BLaER1 (cell line): ENCODE measurements around the gene ALOX15.
"Not testable (repeated sequence)": the region's sequence is repeated elsewhere in the genome, so short reads cannot be mapped to it uniquely, and the experiment has no call there.

Source experiments
- H3K27ac ChIP-seq: shearing (Covaris generic); formaldehyde crosslinking; 2 replicates; pipeline ENCODE4 v1.8.1; 2022
- H3K27me3 ChIP-seq: shearing (Covaris generic); formaldehyde crosslinking; 2 replicates; pipeline ENCODE4 v1.8.1; 2022
- H3K36me3 ChIP-seq: shearing (Covaris generic); formaldehyde crosslinking; 2 replicates; pipeline ENCODE4 v1.8.1; 2022
- H3K4me1 ChIP-seq: shearing (Covaris generic); formaldehyde crosslinking; 2 replicates; pipeline ENCODE4 v1.8.1; 2022
- H3K4me2 ChIP-seq: shearing (Covaris generic); formaldehyde crosslinking; 2 replicates; pipeline ENCODE4 v1.8.1; 2022
- H3K4me3 ChIP-seq: shearing (Covaris generic); formaldehyde crosslinking; 2 replicates; pipeline ENCODE4 v1.8.1; 2022
- H3K9ac ChIP-seq: shearing (Covaris generic); formaldehyde crosslinking; 2 replicates; pipeline ENCODE4 v1.8.1; 2022
- H3K9me3 ChIP-seq: shearing (Covaris generic); formaldehyde crosslinking; 2 replicates; pipeline ENCODE4 v1.8.1; 2022
- H4K20me1 ChIP-seq: shearing (Covaris generic); formaldehyde crosslinking; 2 replicates; pipeline ENCODE4 v1.8.1; 2022
- Cebpa-rat ChIP-seq: shearing (Covaris generic); IDR thresholded peaks from 2 replicates; pipeline ENCODE4 v1.8.1; 2022

ALOX15 gene

DNA sequence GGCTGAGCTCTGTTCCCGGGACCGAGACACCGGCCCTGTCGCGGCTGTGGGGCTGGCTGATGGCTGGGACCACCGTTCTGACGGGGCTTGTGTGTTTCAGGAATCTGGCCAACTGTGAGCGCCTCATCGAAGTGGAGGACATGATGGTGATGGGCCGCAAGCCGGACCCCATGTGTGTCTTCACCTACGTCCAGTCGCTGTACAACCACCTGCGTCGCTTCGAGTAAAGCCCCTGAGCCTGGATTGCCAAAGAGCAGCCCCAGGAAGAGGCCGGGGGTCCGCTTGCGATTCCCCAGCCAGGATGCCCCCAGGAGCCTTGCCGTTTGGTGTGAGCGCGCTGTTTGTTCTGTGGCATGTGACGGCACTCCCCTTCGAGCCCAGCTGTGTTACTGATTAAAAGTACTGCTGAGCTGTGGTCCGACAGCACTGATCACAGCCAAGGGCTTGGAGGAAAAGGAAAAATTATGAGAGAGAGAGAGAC, 34.2 kb downstream of the ALOX15 start:
- Histone ChIP-seq H3K36me3 (no peaks in the 10 kb centered on the region), H3K27ac (peak overlapping the region; percentile 75), H3K4me3 (no peak overlapping the region), H3K4me2 (peak overlapping the region; percentile 80), H4K20me1 (no peaks in the 10 kb centered on the region), H3K9me3 (no peaks in the 10 kb centered on the region), H3K27me3 (no peaks in the 10 kb centered on the region), H3K9ac (peak overlapping the region; percentile 62; the same call in 1 of the 2 replicates), H3K4me1 (peaks cover 50% of the 10 kb centered on the region)
- no peak for TF ChIP-seq Cebpa-rat

DNA sequence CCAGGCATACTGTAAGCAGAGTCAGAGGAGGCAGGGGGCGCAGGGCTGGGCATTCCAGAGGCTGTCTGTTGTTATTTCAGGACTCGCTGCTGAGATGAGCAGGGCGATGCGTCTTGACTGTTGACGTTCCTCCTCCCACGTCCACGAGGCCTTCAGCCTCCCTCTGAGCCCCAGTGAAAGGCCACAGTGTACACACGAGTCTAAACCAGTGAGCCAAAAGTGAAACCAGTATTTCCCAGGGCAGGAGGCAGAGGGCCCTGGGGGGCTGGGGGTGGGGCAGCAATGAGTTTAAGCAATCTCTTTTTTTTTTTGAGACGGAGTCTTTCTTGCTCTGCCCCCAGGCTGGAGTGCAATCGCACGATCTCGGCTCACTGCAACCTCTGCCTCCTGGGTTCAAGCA, 35.7 kb downstream of the ALOX15 start:
- peak overlapping the region; percentile 80 for H3K4me2 ChIP-seq
- H3K27ac ChIP-seq: peak overlapping the region; percentile 74
- no peaks in the 10 kb centered on the region for H3K9me3 ChIP-seq
- H3K27me3 ChIP-seq: no peaks in the 10 kb centered on the region
- no peaks in the 10 kb centered on the region for H3K36me3 ChIP-seq
- peaks cover 50% of the 10 kb centered on the region for H3K4me1 ChIP-seq
- peak overlapping the region; percentile 67 for H3K9ac ChIP-seq
- no peak overlapping the region for H3K4me3 ChIP-seq
- no peaks in the 10 kb centered on the region for H4K20me1 ChIP-seq
- no peak for TF ChIP-seq Cebpa-rat

DNA sequence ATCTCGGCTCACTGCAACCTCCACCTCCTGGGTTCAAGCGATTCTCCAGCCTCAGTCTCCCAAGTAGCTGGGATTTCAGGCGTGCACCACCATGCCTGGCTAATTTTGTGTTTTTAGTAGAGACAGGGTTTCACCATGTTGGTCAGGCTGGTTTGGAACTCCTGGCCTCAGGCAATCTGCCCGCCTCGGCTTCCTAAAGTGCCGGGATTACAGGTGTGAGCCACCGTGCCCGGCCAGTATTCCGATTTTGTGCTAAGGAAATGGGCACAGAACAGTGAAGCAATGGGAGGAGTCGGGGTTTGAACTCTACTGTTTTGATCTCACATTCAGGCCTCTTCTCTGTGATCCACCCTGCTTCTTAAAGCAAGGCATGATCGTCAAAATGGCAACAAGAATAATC, 36.7 kb downstream of the ALOX15 start:
- not testable (repeated sequence) for H4K20me1 ChIP-seq, H3K9me3 ChIP-seq, H3K4me3 ChIP-seq, H3K9ac ChIP-seq, H3K36me3 ChIP-seq, H3K27me3 ChIP-seq
- Histone ChIP-seq H3K4me1 (peaks cover 50% of the 10 kb centered on the region), H3K4me2 (peak overlapping the region; percentile 80), H3K27ac (peak overlapping the region; percentile 74; the same call in 1 of the 2 replicates)

DNA sequence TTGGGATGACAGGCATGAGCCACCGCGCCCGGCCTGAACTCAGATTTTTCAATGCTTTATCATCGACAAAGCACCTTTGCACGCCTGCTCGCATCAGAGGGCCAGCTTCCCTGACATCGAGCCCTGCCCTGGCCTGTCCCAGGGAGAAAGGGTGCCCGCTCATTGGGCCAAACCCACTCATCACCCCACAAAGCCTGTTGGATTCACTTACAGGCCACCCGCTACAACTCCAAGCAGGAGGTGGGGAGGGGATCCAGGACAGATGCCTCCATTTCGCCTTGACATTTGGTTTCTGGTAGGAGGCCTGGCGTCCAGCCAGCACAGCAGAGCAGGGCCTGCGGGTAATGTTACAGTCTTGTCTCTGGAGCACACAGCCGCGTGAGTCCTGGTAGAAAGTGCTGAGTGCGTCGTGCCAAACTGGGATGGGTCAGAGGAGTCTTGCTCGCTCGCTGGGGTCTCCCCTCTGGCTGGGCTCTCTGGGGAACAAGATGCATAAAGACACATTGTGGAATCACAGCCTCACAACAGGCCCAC, 37.3 kb downstream of the ALOX15 start:
- H3K27me3 ChIP-seq: no peaks in the 10 kb centered on the region
- no peak overlapping the region for H3K9ac ChIP-seq
- no peaks in the 10 kb centered on the region for H3K36me3 ChIP-seq
- no peak overlapping the region for H3K4me3 ChIP-seq
- no peaks in the 10 kb centered on the region for H4K20me1 ChIP-seq
- peaks cover 50% of the 10 kb centered on the region for H3K4me1 ChIP-seq
- no peak overlapping the region; the same call in 1 of the 2 replicates for H3K27ac ChIP-seq
- H3K9me3 ChIP-seq: no peaks in the 10 kb centered on the region
- H3K4me2 ChIP-seq: peak overlapping the region; percentile 80
- no peak for TF ChIP-seq Cebpa-rat

DNA sequence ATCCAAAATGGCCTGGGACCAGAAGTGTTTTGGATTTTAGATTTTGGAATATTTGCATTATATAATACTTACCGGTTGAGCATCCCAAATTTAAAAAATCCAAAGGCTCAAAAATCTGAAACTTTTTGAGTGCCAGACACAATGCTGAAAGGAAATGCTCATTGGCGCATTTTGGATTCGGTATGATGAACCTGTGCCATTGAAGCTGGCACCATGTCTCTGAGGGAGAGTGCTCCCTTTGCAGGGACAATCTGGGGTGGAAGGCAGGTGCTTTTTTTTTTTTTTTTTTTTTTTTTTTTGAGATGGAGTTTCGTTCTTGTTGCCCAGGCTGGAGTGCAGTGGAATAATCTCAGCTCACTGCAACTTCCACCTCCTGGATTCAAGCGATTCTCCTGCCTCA, 39.4 kb downstream of the ALOX15 start:
- TF ChIP-seq Cebpa-rat: no peak
- H3K4me3 ChIP-seq: no peak overlapping the region

DNA sequence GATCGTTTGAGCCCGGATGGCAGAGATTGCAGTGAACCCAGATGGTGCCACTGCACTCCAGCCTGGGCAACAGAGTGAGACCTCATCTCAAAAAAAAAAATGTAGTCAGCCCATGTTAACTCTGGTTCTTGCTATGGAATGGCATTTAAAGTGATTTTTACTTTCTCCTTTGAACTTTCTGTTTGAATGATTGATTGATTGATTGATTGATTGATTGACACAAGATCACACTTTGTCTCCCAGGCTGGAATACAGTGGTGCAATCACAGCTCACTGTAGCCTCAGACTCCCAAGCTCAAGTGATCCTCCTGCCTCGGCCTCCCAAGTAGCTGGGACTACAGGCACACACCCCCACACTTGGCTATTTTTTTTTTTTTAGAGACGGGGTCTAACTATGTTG, 40.2 kb downstream of the ALOX15 start:
- no peak overlapping the region for H3K4me2 ChIP-seq
- H3K9ac ChIP-seq: no peak overlapping the region
- H3K27me3 ChIP-seq: no peaks in the 10 kb centered on the region
- no peak overlapping the region for H3K27ac ChIP-seq
- no peak overlapping the region for H3K4me3 ChIP-seq
- peaks cover 23% of the 10 kb centered on the region for H3K4me1 ChIP-seq
- no peaks in the 10 kb centered on the region for H4K20me1 ChIP-seq
- no peaks in the 10 kb centered on the region for H3K36me3 ChIP-seq
- no peak for TF ChIP-seq Cebpa-rat
- H3K9me3 ChIP-seq: no peaks in the 10 kb centered on the region

More for the DNA sequence above, 39.4 kb downstream of the ALOX15 start:
- Histone ChIP-seq H3K4me1 (peaks cover 31% of the 10 kb centered on the region), H3K27me3 (no peaks in the 10 kb centered on the region), H3K4me2 (no peak overlapping the region), H4K20me1 (no peaks in the 10 kb centered on the region), H3K36me3 (no peaks in the 10 kb centered on the region), H3K27ac (no peak overlapping the region), H3K9ac (no peak overlapping the region), H3K9me3 (no peaks in the 10 kb centered on the region)

DNA sequence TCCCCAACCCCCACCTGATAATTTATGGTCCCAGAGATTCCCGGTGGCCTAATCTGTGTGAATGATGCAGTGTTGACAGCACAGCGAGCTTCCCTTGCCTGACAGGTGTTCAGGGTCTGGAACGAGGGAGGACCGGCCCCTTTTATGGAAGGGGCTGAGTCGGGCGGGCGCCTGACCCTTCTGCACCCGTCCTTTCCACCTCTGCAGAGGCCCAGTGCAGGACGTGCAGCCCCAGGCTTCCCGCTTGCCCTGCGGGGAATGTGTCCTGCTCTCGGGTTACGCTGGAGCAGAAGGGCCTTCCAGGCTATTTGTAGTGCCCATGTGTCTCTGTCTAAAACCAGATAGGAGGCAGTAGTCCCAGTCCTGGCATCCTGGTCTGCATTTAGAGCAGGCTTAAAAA, 40.9 kb downstream of the ALOX15 start:
- no peak overlapping the region for H3K9ac ChIP-seq
- no peaks in the 10 kb centered on the region for H4K20me1 ChIP-seq
- no peaks in the 10 kb centered on the region for H3K36me3 ChIP-seq
- no peak overlapping the region for H3K4me3 ChIP-seq
- H3K27ac ChIP-seq: no peak overlapping the region
- H3K4me1 ChIP-seq: peaks cover 18% of the 10 kb centered on the region
- TF ChIP-seq Cebpa-rat: no peak
- H3K27me3 ChIP-seq: no peaks in the 10 kb centered on the region
- H3K4me2 ChIP-seq: no peak overlapping the region
- H3K9me3 ChIP-seq: no peaks in the 10 kb centered on the region

DNA sequence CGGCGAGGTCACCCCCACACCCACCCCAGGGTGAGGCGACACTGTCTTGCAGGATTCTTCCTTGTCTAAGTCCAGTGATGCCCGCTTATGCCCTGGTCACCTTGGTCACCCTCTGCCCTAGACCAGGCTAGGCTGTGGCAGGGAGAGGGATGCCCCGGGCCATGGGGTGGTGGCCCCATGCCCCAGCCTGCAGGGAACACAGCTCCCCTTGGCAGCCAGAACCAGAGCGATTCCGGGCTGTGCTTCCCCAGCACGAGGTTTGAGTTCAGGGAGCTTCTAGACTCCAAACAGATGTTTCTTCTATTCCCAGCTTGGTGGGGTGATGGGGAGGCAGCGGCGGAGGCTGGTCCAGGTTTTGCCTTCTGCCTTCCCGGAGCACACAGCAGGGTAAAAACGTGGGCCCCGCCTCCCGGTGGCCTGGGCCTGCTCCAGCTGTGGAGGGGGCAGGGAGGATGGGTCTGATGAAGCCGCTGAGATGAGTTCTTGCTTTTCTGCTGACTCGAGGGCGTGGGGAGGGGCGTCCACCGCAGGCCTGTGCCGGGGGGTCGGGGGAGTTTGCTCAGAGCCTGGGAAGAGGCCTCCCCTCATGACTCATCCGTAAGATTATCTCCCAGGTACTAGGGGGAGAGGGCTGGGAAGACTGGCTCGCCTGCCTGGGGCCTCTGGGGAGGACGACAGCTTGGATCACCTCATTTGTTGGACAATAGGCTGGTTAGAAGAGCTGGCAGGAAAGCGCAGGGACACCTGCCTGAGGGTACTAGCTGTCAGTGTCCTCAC, 41.8 kb downstream of the ALOX15 start:
- Histone ChIP-seq H3K27me3 (no peaks in the 10 kb centered on the region), H3K36me3 (no peaks in the 10 kb centered on the region), H3K4me2 (no peak overlapping the region), H3K9me3 (no peaks in the 10 kb centered on the region), H3K27ac (no peak overlapping the region), H3K4me3 (no peak overlapping the region), H4K20me1 (no peaks in the 10 kb centered on the region), H3K4me1 (peaks cover 18% of the 10 kb centered on the region), H3K9ac (no peak overlapping the region)
- no peak for TF ChIP-seq Cebpa-rat

DNA sequence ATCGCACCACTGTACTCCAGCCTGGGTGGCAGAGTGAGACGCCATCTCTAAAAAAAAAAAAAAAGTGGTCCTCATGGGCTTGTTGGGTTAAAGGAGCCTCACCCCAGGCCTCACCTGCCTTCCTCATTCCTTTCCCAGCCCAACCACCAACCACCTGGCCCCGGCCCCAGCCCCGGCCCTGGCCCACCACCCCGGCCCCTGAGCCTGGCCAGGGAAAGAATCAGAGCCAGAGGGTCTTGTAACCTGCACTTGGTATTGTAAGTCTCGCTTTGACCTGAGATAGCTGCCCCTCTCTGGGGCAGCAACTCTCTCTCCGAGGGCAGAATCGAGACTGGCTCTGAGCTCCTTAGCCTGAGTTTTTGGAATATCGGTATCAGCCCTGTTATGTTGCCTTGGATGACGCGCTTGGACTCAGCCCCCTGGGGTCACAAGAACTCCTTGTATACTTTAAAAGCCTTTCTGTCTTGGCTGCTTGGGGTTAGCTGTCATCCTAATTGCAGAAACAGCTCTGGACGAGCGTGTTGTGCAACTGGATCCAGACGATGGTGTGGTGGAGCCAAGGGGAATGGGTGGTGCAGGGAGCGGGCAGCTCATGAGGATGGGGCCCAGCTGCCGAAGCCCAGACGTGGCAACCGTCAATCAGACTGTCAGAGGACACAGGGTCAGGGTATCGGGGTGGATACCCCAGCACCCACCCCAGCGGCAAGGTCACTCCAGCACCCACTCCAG, 42.5 kb downstream of the ALOX15 start:
- no peak overlapping the region for H3K4me3 ChIP-seq
- H3K9me3 ChIP-seq: no peaks in the 10 kb centered on the region

DNA sequence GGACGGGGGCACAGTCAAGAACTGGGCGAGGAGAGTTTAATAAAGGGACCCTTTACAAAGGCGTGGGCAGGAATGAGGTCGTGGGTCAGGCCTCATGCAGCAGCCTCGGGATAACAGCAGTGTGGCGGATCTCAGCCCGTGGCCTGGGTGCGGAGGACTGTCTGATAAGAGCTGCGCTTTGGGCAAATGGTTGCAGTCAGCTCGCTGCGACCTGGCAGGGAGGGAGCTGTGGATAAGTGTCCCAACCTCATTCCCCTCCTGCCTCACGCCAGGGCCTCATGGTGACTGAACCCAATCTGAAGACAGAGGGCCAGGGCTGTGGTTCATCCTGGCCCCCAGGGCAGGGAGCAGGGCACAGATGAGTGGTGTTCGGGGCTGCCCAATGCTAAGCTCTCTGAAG, 43.5 kb downstream of the ALOX15 start:
- no peak overlapping the region for H3K4me2 ChIP-seq
- no peak overlapping the region for H3K9ac ChIP-seq
- TF ChIP-seq Cebpa-rat: no peak
- H3K4me3 ChIP-seq: no peak overlapping the region
- H3K4me1 ChIP-seq: peaks cover 14% of the 10 kb centered on the region
- no peak overlapping the region for H3K27ac ChIP-seq
- no peaks in the 10 kb centered on the region for H3K9me3 ChIP-seq
- no peaks in the 10 kb centered on the region for H3K27me3 ChIP-seq
- no peaks in the 10 kb centered on the region for H3K36me3 ChIP-seq
- no peaks in the 10 kb centered on the region for H4K20me1 ChIP-seq

More for the DNA sequence above, 42.5 kb downstream of the ALOX15 start:
- no peak overlapping the region for H3K4me2 ChIP-seq
- H4K20me1 ChIP-seq: no peaks in the 10 kb centered on the region
- no peak overlapping the region for H3K27ac ChIP-seq
- H3K9ac ChIP-seq: no peak overlapping the region
- H3K36me3 ChIP-seq: no peaks in the 10 kb centered on the region
- peaks cover 14% of the 10 kb centered on the region for H3K4me1 ChIP-seq
- no peak for TF ChIP-seq Cebpa-rat
- H3K27me3 ChIP-seq: no peaks in the 10 kb centered on the region
